Mesothelial cell of epicardium (in vitro differentiated cells): ENCODE measurements around the gene RYR3. TPM values are rescaled to one million over a fixed set of nuclear protein-coding genes. Genes with fewer than 3 reads are reported as not detected.

Source experiments
- DNase-seq, 2 experiments: peaks; one replicate each; pipeline ENCODE4 v3.0.0; 2021; ENCODE audit warnings: low spot score in 2 of 2; ENCODE audit not compliant: unreplicated experiment in 2 of 2
- H3K27ac Mint-ChIP-seq: 2 replicates; pipeline ENCODE4 v1.8.0; 2021; ENCODE audit warnings: mixed read lengths
- H3K27me3 Mint-ChIP-seq: 2 replicates; pipeline ENCODE4 v1.8.0; 2021; ENCODE audit warnings: low read depth, mixed read lengths
- H3K36me3 Mint-ChIP-seq: 2 replicates; pipeline ENCODE4 v1.8.0; 2021; ENCODE audit warnings: mixed read lengths
- H3K4me1 Mint-ChIP-seq: 2 replicates; pipeline ENCODE4 v1.8.0; 2021; ENCODE audit warnings: mixed read lengths
- H3K4me3 Mint-ChIP-seq: 2 replicates; pipeline ENCODE4 v1.8.0; 2021; ENCODE audit warnings: mild to moderate bottlenecking, moderate library complexity, mixed read lengths
- H3K9me3 Mint-ChIP-seq: 2 replicates; pipeline ENCODE4 v1.8.0; 2021; ENCODE audit warnings: mixed read lengths
- total RNA-seq: library from RNA; stranded (reverse); gene quantifications from 3 replicates; pipeline ENCODE4 v1.2.1, GENCODE V29; 2021
- TF ChIP-seq, protein P1 (sequence below): fragments of 200-600 bp; sonication (generic); IDR thresholded peaks from one replicate; pipeline ENCODE4 v1.5.0; 2021; ENCODE audit warnings: antibody characterized with exemption; ENCODE audit not compliant: unreplicated experiment

Gene RYR3
- total RNA-seq, 1 donor from 2014 or later: 3.8 TPM

GRCh38 chr15:33753012-33753411, 442.2 kb downstream of the RYR3 start:
- no peaks in the 10 kb centered on the region for H3K4me1 Mint-ChIP-seq
- H3K27ac Mint-ChIP-seq: no peak overlapping the region
- peaks cover 13% of the 10 kb centered on the region for H3K9me3 Mint-ChIP-seq
- TF ChIP-seq, protein P1, sequence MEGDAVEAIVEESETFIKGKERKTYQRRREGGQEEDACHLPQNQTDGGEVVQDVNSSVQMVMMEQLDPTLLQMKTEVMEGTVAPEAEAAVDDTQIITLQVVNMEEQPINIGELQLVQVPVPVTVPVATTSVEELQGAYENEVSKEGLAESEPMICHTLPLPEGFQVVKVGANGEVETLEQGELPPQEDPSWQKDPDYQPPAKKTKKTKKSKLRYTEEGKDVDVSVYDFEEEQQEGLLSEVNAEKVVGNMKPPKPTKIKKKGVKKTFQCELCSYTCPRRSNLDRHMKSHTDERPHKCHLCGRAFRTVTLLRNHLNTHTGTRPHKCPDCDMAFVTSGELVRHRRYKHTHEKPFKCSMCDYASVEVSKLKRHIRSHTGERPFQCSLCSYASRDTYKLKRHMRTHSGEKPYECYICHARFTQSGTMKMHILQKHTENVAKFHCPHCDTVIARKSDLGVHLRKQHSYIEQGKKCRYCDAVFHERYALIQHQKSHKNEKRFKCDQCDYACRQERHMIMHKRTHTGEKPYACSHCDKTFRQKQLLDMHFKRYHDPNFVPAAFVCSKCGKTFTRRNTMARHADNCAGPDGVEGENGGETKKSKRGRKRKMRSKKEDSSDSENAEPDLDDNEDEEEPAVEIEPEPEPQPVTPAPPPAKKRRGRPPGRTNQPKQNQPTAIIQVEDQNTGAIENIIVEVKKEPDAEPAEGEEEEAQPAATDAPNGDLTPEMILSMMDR: no peak
- H3K4me3 Mint-ChIP-seq: no peak overlapping the region
- no peaks in the 10 kb centered on the region for H3K27me3 Mint-ChIP-seq
- H3K36me3 Mint-ChIP-seq: peaks cover 1% of the 10 kb centered on the region
- no peak for DNase-seq

DNA sequence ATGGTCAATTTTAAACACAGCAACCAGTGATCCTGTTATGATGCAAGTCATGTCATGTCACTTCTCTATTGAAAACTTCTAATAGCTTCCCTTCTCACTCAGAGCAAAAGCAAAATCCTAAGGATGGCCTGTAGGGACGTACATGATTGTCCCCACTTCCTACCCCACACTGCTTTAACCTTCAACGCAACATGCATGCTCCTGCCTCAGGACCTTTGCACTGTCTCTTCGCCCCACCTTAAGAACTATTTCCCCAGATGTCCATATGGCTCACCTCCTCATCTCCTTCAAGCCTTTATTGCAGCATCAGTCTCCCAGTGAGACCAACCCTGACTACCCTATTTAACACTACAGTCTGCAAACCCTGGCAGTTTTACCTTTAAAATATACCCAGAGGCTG, 443.5 kb downstream of the RYR3 start:
- no peak for DNase-seq
- peaks cover 14% of the 10 kb centered on the region for H3K9me3 Mint-ChIP-seq
- no peak overlapping the region for H3K27ac Mint-ChIP-seq
- peaks cover 2% of the 10 kb centered on the region for H3K36me3 Mint-ChIP-seq
- H3K4me1 Mint-ChIP-seq: no peaks in the 10 kb centered on the region
- TF ChIP-seq, protein P1: no peak
- H3K27me3 Mint-ChIP-seq: no peaks in the 10 kb centered on the region
- no peak overlapping the region for H3K4me3 Mint-ChIP-seq

DNA sequence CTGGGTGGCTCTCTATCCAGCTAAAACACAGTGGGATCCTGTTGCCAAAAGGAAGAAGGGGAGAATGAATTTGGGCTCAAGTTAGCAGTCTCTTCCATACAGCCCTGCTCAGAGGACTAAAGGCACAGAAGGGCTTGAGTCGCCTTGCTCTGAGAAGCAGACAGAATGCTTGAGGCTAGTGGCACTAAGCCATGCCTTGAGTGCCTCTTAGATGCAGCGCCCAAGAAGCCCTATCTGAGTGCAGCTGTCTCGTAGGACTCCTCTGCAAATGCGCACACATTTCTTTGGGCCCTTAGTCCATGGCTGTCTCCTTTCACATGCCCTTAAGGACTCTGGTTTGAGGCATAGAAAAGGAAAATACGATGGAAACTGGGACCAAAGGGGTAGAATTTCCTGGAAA, 446.2 kb downstream of the RYR3 start:
- Mint-ChIP-seq H3K9me3 (peaks cover 22% of the 10 kb centered on the region), H3K4me3 (no peak overlapping the region), H3K27me3 (no peaks in the 10 kb centered on the region), H3K4me1 (no peaks in the 10 kb centered on the region), H3K27ac (no peak overlapping the region), H3K36me3 (peaks cover 2% of the 10 kb centered on the region)
- DNase-seq: no peak
- TF ChIP-seq, protein P1: no peak

DNA sequence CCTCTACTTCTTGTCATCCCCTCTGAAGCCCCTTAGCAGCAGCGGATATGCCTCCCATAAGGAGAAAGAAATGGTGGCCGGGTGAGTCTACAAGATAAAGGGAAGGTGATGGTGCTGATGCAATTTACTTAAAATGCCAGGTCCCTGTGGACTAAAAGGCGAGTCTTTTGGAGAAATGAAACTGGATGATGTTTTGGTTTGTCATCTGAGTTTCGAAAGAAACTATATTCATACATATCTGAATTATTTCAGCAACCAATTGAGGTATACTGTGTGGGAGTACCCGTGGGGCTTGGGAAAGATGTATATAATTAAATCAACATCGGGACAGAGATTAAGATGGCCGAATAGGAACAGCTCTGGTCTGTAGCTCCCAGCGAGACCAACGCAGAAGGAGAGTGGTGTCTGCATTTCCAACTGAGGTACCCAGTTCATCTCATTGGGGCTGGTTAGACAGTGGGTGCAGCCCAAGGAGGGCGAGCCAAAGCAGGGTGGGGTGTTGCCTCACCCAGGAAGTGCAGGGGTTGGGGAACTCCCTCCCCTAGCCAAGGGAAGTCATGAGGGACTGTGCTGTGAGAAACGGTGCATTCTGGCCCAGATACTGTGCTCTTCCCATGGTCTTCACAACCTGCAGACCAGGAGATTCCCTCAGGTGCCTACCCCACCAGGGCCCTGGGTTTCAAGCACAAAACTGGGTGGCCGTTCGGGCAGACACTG, 446.9 kb downstream of the RYR3 start:
- no peak overlapping the region for H3K27ac Mint-ChIP-seq
- TF ChIP-seq, protein P1: no peak

GRCh38 chr15:33766389-33766788, 455.6 kb downstream of the RYR3 start:
- H3K9me3 Mint-ChIP-seq: no peaks in the 10 kb centered on the region
- H3K4me3 Mint-ChIP-seq: no peak overlapping the region
- H3K4me1 Mint-ChIP-seq: no peaks in the 10 kb centered on the region
- no peak overlapping the region for H3K27ac Mint-ChIP-seq
- no peaks in the 10 kb centered on the region for H3K36me3 Mint-ChIP-seq
- no peaks in the 10 kb centered on the region for H3K27me3 Mint-ChIP-seq
- DNase-seq: no peak
- TF ChIP-seq, protein P1: no peak

More for the DNA sequence above, 446.9 kb downstream of the RYR3 start:
- DNase-seq: no peak
- H3K9me3 Mint-ChIP-seq: peaks cover 17% of the 10 kb centered on the region
- no peaks in the 10 kb centered on the region for H3K27me3 Mint-ChIP-seq
- H3K4me3 Mint-ChIP-seq: no peak overlapping the region
- no peaks in the 10 kb centered on the region for H3K4me1 Mint-ChIP-seq
- H3K36me3 Mint-ChIP-seq: peaks cover 2% of the 10 kb centered on the region
